HepG2 (cell line): ENCODE results near the gene SV2A.

ENCODE experiments used
- HNRNPUL1 ChIP-seq: fragments of 200-400 bp; formaldehyde crosslinking; IDR thresholded peaks from 2 replicates; pipeline ENCODE4 v1.6.1; 2017; ENCODE audit warnings: low read depth, mild to moderate bottlenecking, low read length, moderate library complexity
- NFIC ChIP-seq: IDR thresholded peaks from 2 replicates; pipeline ENCODE4 v1.6.1; 2012; ENCODE audit warnings: mild to moderate bottlenecking, low read length, inconsistent platforms
- SAFB2 ChIP-seq: sonication (generic); formaldehyde crosslinking; IDR thresholded peaks from 2 replicates; pipeline ENCODE4 v1.5.1; 2020; ENCODE audit warnings: missing genetic modification reagents, low read depth, mild to moderate bottlenecking, borderline replicate concordance
- ZFP36 ChIP-seq: fragments of 150-350 bp; IDR thresholded peaks from 2 replicates; pipeline ENCODE4 v1.6.1; 2018; ENCODE audit warnings: borderline replicate concordance, low read length, low read depth; ENCODE audit not compliant: partially characterized antibody
- TF ChIP-seq, protein P1 (sequence below): sonication (generic); formaldehyde crosslinking; IDR thresholded peaks from one replicate; pipeline ENCODE4 v1.5.1; 2020; ENCODE audit warnings: mild to moderate bottlenecking, missing genetic modification reagents; ENCODE audit errors: not compliant biosample characterization
- TF ChIP-seq, protein P2 (sequence below): sonication (generic); formaldehyde crosslinking; IDR thresholded peaks from 2 replicates; pipeline ENCODE4 v1.5.1; 2020; ENCODE audit warnings: mild to moderate bottlenecking, missing genetic modification reagents, moderate library complexity

DNA sequence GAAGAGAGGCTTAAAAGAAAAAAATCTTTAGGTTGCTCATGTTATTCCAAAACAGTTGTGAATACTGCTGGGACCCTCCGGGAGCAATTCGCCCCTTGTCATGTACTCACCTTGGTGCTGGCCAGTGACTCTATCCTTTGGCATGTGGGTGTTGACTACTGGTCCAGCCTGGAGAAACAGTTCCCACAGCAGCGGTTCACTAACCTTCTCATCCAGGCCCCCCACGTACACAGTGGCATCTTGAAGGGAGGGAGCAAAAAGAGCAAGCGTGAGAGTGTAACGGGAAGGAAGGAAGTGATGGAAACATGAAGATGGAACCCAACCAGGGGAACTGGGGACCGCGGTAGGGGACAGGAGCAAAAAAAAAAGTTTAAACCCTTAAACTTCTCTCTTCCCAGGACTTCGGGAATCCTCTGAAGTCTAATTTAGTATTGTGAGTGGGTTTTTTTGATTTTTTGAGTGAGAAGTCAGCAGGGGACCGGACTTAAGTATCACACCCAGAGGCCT is 9.5 kb upstream of the SV2A start:
- no peak for TF ChIP-seq ZFP36
- TF ChIP-seq NFIC, result no peak
- TF ChIP-seq, protein P1, sequence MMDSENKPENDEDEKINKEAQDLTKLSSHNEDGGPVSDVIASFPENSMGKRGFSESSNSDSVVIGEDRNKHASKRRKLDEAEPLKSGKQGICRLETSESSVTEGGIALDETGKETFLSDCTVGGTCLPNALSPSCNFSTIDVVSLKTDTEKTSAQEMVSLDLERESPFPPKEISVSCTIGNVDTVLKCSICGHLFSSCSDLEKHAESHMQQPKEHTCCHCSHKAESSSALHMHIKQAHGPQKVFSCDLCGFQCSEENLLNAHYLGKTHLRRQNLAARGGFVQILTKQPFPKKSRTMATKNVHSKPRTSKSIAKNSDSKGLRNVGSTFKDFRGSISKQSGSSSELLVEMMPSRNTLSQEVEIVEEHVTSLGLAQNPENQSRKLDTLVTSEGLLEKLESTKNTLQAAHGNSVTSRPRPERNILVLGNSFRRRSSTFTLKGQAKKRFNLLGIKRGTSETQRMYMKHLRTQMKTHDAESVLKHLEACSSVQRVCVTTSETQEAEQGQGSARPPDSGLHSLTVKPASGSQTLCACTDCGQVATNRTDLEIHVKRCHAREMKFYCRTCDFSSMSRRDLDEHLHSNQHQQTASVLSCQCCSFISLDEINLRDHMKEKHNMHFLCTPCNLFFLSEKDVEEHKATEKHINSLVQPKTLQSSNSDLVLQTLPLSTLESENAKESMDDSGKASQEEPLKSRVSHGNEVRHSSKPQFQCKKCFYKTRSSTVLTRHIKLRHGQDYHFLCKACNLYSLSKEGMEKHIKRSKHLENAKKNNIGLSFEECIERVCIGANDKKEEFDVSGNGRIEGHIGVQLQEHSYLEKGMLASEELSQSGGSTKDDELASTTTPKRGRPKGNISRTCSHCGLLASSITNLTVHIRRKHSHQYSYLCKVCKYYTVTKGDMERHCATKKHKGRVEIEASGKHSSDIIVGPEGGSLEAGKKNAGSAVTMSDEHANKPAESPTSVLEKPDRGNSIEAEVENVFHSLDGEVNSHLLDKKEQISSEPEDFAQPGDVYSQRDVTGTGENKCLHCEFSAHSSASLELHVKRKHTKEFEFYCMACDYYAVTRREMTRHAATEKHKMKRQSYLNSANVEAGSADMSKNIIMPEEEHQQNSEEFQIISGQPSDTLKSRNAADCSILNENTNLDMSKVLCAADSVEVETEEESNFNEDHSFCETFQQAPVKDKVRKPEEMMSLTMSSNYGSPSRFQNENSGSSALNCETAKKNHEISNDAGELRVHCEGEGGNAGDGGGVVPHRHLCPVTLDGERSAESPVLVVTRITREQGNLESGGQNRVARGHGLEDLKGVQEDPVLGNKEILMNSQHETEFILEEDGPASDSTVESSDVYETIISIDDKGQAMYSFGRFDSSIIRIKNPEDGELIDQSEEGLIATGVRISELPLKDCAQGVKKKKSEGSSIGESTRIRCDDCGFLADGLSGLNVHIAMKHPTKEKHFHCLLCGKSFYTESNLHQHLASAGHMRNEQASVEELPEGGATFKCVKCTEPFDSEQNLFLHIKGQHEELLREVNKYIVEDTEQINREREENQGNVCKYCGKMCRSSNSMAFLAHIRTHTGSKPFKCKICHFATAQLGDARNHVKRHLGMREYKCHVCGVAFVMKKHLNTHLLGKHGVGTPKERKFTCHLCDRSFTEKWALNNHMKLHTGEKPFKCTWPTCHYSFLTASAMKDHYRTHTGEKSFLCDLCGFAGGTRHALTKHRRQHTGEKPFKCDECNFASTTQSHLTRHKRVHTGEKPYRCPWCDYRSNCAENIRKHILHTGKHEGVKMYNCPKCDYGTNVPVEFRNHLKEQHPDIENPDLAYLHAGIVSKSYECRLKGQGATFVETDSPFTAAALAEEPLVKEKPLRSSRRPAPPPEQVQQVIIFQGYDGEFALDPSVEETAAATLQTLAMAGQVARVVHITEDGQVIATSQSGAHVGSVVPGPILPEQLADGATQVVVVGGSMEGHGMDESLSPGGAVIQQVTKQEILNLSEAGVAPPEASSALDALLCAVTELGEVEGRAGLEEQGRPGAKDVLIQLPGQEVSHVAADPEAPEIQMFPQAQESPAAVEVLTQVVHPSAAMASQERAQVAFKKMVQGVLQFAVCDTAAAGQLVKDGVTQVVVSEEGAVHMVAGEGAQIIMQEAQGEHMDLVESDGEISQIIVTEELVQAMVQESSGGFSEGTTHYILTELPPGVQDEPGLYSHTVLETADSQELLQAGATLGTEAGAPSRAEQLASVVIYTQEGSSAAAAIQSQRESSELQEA (CRISPR knock-in tag), result no peak
- no peak for TF ChIP-seq SAFB2 (CRISPR knock-in tag)
- TF ChIP-seq HNRNPUL1, result no peak
- TF ChIP-seq, protein P2, sequence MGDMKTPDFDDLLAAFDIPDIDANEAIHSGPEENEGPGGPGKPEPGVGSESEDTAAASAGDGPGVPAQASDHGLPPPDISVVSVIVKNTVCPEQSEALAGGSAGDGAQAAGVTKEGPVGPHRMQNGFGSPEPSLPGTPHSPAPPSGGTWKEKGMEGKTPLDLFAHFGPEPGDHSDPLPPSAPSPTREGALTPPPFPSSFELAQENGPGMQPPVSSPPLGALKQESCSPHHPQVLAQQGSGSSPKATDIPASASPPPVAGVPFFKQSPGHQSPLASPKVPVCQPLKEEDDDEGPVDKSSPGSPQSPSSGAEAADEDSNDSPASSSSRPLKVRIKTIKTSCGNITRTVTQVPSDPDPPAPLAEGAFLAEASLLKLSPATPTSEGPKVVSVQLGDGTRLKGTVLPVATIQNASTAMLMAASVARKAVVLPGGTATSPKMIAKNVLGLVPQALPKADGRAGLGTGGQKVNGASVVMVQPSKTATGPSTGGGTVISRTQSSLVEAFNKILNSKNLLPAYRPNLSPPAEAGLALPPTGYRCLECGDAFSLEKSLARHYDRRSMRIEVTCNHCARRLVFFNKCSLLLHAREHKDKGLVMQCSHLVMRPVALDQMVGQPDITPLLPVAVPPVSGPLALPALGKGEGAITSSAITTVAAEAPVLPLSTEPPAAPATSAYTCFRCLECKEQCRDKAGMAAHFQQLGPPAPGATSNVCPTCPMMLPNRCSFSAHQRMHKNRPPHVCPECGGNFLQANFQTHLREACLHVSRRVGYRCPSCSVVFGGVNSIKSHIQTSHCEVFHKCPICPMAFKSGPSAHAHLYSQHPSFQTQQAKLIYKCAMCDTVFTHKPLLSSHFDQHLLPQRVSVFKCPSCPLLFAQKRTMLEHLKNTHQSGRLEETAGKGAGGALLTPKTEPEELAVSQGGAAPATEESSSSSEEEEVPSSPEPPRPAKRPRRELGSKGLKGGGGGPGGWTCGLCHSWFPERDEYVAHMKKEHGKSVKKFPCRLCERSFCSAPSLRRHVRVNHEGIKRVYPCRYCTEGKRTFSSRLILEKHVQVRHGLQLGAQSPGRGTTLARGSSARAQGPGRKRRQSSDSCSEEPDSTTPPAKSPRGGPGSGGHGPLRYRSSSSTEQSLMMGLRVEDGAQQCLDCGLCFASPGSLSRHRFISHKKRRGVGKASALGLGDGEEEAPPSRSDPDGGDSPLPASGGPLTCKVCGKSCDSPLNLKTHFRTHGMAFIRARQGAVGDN (CRISPR knock-in tag), result no peak
